Cardiac fibroblast (primary cell): Measurements from ENCODE around the gene ANXA11.

ENCODE experiments used
- DNase-seq, 2 donors: peaks; one replicate each; pipeline versions ENCODE4 v3.0.0 to v3.0.0-alpha.2; 2010; ENCODE audit warnings: low read depth in 2 of 2
- H3K4me3 ChIP-seq, 2 donors: replicated peaks in 1 of 2; 1 replicate in 1 of 2; 2 replicates in 1 of 2; pipeline ENCODE4 v1.5.1; 2011; ENCODE audit warnings: low read depth in 2 of 2, low read length in 2 of 2, mild to moderate bottlenecking in 2 of 2, moderate library complexity in 1 of 2
- TF ChIP-seq, protein P1 (sequence below): IDR thresholded peaks from one replicate; pipeline ENCODE4 v1.5.1; 2011; ENCODE audit warnings: low read depth, mild to moderate bottlenecking, low read length, inconsistent platforms

Gene ANXA11

DNA sequence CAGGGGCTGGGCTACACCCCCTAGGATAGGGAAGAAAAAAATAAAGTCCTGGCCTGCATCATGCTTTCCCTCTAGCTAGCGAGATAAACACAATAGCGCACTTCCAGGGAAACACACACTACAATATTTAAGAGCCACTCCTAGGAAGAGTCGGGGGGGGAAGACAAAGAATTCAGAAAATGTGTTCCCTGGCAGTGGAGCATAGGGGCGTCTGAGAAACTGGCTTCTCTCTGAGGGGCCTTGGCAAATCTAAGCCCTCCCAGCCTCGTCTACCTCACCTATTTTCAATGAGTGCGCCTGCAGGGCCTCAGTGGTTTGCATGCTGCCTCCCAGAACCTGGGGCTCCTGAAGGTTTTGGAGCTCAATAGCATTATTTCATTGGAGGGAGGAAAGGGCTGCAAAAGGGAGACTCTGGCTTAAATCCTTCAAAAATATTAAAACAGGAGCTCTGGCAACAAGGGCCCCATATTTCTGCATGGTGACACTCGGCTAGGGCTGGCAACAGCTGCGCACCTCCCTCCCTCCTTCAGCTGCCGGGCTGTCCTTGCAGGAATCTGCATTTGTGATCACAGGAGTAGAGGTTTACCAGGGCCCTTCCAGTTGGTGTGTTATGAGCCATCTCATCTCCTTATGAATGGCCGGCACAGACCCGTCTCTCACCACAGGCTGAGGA is 10.8 kb downstream of the ANXA11 start:
- TF ChIP-seq, protein P1, sequence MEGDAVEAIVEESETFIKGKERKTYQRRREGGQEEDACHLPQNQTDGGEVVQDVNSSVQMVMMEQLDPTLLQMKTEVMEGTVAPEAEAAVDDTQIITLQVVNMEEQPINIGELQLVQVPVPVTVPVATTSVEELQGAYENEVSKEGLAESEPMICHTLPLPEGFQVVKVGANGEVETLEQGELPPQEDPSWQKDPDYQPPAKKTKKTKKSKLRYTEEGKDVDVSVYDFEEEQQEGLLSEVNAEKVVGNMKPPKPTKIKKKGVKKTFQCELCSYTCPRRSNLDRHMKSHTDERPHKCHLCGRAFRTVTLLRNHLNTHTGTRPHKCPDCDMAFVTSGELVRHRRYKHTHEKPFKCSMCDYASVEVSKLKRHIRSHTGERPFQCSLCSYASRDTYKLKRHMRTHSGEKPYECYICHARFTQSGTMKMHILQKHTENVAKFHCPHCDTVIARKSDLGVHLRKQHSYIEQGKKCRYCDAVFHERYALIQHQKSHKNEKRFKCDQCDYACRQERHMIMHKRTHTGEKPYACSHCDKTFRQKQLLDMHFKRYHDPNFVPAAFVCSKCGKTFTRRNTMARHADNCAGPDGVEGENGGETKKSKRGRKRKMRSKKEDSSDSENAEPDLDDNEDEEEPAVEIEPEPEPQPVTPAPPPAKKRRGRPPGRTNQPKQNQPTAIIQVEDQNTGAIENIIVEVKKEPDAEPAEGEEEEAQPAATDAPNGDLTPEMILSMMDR, result no peak
- no peak for DNase-seq
- no peak overlapping the region for H3K4me3 ChIP-seq

DNA sequence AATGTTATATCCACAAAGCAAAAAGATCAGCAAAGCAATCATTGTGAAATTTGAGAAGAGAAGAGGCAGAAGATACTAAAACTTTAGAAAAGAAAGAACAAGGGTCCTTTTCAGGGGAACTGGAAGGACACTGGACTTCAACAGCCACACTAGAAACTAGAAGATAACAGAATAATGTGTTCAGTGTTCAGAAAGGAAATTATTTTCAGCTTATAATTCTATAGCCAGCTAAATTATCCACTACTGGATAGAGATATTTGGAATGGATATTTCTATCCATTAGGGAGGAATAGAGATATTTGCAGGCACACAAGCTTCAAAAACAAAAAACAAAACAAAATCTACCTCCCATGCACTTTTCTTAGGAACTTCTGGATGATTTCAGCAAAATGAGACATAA is 12.8 kb downstream of the ANXA11 start:
- DNase-seq, result no peak
- TF ChIP-seq, protein P1, result no peak
- H3K4me3 ChIP-seq, result no peak overlapping the region

DNA sequence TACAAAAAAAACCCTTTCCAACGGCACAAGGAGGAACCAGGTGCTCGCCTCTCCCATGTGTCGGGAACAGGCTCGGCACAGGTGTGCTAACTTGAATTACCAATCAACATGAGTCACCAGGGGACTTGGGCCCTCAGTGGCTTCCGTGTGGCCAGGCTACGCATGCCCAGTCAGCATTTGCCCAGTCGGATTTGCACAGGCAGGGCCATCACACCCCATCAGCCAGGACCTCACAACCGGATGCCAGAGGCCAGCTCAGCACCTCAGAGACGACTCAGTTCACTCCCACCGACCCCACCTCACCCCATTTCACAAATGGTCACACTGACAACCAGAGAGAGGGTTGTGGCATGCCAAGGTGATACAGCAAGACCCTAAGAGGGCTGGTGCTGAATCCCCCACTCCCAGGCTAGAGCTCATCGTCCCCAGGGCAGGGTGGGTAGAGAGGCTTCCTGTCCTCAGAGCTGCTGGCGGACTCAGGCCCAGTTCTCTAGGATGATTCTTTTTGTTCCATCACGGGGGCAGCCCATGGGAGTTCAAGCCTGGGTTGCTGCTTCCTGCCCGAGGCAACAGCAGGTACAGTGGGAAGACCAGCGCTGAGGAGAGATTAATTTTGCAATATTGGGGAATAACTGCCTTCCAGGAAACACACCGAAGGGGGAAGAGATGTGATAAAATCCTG is 13.6 kb downstream of the ANXA11 start:
- TF ChIP-seq, protein P1, result no peak
- no peak for DNase-seq
- H3K4me3 ChIP-seq, result no peak overlapping the region

DNA sequence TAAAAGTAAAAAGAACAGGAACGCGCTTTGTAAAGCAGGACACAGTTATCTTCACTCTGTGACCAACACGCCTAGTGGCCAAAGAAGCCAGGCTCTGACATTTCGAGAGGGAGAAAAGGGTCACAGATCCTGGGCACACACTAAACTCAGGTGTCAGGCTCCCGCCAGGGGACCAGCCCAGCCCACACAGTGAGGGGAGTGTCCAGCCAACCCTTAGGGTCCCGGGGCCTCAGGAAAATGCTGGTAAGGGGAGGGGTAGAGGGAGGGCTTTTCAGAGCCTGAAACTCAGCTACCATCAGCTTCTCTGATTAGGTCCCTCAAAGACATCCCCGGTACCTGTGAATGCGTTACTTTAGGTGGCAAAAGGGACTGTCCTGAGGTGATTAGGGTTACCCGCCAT is 16.6 kb downstream of the ANXA11 start:
- TF ChIP-seq, protein P1, result no peak
- H3K4me3 ChIP-seq, result no peak overlapping the region
- no peak for DNase-seq

DNA sequence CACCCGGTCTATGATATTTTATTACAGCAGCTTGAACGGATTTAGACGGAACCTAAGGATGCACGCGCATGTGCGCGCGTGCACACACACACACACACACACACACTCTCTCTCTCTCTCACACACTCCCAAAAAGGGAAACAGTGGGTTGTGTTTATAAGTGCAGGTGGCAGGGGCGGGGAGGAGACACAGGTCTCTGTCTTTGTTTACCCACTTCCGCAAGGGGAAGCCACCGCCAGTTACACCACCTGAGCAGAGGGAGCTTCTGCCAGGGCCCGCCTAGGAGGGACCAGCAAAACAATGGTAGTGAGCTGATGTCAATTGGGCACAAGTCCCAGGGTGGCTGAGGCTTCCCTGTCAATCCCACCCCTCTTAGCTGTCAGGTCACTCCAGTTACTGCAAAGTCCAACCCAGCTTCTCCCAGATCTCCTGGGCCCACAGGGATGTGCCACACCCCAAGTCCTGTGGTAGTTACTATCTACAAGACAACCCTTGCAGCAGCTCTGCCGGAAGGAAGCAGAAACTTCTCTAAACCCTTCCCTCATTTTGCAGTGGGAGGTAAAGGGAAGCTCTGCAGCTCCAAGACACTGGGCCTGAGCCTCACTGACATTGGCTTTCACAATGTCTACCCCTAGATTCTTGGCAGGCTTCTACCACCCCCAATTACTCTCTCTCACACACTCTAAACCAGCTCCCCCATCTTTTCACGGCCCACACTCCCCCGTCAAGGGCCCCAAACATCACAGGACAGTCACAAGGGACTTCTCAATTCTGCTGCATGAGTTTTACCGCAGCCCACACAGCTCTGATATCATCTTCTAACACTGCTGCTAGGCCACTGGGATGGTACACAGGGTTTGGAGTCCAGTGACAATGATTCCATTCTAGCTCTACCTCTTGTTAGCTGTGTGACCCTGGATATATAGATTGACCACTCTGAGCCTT is 17.6 kb downstream of the ANXA11 start:
- TF ChIP-seq, protein P1, result no peak
- H3K4me3 ChIP-seq, result no peak overlapping the region
- no peak for DNase-seq

DNA sequence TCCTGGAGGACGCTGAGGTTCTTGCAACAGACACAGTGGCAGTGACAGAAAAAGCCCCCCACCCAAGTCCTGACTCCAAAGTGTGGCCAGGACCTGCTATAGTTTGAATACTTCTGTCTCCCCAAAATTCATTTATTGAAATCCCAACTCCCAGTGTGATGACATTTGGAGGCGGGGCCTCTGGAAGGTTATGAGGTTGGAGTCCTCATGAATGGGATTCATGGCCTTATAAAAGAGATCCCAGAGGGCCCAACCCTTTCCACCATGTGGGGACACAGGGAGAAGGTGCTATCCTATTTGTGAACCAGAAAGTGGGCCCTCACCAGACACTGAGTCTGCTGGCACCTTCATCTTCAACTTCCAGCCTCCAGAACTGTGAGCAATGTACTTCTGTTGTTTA is 18.3 kb downstream of the ANXA11 start:
- no peak overlapping the region for H3K4me3 ChIP-seq
- TF ChIP-seq, protein P1, result no peak
- no peak for DNase-seq
